NCI-H2029 treated with DMSO at 0.1 percent for 48 hours (cell line): ENCODE measurements around the gene AP2A2.
"Not testable (repeated sequence)": the region's sequence is repeated elsewhere in the genome, so short reads cannot be mapped to it uniquely, and the experiment has no call there.

Experiments
- DNase-seq: peaks from one replicate; lab custom pipeline; 2025; lab: John Stamatoyannopoulos, UW

Gene AP2A2

DNA sequence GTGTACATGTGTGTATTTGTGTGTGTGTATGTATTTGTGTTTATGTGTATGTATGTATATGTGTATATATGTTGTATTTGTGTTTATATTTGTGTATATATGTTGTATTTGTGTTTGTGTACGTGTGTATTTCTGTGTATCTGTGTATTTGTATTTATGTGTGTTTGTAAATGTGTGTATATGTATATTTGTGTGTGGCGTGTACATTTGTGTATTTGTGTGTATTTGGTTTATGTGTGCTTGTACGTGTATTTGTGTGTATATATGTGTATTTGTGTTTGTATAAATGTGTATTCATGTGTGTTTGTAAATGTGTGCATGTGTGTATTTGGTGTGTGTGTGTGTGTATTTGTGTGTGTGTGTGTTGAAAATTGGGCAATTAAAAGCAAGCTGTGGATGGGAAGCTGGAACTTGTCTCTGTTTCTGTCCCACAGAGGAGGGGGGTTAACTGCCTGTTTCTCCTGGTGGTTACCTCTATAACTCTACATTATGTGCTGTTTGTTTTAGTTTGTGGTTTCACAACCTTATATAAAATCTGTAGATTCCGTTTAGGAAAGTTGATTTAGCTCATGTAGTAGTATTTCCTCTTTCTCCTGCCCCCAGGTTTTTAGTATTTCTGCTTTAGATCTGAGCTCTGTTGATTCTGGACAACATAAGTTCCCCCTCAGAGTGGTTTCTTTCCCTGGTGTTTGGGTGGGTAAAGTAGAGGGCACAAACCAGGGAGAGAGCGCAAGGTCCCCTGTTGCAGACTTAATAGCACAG is 28.9 kb downstream of the AP2A2 start:
- no peak for DNase-seq

DNA sequence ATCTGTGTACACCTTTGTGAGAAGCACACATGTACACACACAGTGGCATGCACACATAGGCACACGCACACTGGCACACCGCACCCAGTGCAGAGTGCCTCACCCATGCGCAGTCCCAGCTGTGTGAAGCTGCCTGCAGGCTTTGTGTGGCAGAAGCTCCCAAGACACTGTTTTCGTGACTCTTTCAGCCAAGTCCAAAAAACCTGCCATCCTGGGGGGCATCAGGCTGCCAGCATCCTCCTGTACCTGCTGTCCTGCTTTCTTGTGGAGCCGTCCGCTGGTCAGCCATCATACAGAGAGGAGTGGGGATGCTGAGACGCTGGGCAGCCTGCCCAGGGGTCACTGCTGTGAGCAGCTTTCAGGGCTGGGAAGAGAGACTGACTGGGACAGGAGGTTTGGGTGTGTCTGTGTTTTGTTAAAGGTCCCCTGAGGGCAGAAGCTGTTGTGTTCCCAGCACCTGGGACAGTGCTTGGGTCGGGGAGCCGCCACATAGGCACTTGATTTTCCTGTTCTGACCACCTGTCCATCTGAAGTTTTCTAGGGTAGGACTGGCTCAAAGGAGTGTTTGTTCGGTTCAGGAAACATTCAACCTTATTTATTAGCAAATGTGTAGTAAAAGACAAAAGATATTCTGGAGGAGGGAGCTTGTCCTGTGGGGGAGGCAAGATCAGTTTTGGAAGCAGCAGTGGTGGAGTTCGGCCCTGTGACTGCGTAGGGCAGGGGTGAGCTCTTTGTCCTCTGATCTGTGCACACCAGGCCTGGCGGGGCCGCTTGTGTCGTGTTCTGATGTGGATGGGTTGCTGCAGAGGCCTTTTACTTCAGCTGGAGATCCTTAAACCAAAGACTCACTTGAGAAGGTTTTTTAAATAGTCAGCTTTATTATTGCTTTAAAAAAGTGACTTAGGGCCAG is 29.7 kb downstream of the AP2A2 start:
- no peak for DNase-seq

- no peak for DNase-seq
These were observed 31.7 kb downstream of the AP2A2 start for GRCh38 chr11:957212-957920.

DNA sequence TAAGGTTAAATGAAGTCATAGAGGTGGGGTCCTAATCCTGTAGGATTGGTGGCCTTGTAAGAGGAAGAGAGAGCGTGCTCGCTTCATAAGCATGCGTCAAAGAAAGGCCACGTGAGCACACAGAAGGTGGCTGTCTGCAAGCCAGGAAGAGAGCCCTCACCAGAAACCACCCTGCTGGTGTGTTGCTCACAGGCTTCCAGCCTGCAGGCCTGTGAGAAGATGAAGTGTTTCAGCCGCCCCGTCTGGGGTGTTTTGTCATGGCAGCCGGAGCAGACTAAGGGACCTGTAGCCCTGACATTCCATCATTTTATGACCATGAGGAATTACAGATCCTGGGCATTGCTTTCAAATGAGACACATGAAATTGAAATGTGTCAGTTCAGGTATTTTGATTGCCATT is 32.4 kb downstream of the AP2A2 start:
- DNase-seq, result no peak

DNA sequence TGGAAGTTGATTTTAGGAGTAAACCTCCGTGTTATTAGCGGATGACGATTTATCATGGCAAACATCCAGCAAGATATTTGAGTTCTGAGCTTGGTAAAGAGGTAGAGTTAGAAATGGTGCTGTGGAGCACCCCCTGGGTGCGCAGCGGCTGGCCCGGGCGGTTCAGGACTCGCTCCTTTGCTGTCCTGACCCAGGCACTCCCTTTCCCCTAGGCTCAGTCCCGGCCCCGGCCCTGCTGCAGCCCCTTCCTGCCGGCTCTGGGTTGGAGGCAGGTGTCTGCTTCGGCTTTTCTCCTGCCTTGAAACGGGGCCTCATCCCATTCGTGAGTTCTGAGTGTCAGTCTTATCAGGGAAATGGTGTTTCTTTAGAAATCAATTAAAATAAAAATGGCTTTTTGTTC is 33.4 kb downstream of the AP2A2 start:
- no peak for DNase-seq

DNA sequence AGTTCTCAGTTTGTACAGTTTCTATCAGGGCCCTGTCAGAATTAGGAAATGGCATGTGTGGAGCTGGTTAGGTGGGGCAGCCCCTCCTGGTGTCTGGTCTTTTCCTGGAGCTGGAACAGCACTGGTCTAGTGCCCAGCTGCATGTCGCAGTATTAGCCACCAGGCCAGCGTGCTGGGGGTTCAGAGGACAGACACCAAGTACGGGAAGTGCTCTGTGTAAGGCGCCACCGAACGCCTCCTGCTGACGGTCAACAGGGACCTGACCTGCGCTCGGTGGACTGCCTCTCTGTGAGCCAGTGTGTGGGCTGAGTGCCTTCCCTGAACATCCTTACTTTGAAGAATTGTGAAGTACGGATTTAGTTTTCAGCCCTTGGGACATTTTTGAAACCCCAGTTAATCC is 33.9 kb downstream of the AP2A2 start:
- DNase-seq, result no peak

DNA sequence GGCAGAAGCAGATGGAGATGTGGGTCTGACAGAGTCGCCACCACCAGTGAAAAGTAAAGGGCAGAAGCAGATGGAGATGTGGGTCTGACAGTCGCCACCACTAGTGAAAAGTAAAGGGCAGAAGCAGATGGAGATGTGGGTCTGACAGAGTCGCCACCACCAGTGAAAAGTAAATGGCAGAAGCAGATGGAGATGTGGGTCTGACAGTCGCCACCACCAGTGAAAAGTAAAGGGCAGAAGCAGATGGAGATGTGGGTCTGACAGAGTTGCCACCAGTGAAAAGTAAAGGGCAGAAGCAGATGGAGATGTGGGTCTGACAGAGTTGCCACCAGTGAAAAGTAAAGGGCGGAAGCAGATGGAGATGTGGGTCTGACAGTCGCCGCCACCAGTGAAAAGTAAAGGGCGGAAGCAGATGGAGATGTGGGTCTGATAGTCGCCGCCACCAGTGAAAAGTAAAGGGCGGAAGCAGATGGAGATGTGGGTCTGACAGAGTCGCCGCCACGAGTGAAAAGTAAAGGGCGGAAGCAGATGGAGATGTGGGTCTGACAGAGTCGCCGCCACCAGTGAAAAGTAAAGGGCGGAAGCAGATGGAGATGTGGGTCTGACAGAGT is 35.7 kb downstream of the AP2A2 start:
- not testable (repeated sequence) for DNase-seq

DNA sequence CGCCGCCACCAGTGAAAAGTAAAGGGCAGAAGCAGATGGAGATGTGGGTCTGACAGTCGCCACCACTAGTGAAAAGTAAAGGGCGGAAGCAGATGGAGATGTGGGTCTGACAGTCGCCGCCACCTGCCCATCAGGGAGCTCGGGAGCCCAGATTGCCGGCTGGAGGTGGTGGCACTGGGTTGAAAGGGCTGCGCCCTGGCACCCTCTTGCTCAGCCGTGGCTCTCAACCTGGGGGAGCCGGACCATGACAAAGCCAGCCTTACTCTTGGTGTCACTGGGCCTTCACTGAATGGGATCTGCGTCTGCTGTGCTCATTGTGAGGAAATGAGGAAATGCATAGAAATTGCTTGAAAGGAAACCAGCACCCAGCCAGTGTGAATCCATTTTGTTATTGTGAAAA is 36.3 kb downstream of the AP2A2 start:
- no peak for DNase-seq

DNA sequence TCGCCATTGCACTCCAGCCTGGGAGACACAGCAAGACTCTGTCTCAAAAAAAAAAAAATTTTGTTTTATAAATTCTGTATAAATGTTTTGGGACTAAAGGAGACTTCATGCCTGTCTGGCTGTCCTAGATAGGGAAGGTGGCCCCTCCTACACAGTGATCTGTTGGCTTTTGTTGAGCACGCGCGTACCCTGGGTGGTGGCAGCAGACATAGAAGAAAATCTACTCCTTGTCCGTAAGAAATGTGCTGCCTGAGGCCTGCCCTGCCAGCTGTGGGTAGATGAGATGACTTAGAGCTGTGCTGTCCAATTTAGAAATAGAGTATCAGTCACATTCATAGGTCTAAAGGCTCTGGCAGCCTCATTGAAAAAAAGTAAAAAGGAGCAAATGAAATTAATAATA is 37.0 kb downstream of the AP2A2 start:
- no peak for DNase-seq

DNA sequence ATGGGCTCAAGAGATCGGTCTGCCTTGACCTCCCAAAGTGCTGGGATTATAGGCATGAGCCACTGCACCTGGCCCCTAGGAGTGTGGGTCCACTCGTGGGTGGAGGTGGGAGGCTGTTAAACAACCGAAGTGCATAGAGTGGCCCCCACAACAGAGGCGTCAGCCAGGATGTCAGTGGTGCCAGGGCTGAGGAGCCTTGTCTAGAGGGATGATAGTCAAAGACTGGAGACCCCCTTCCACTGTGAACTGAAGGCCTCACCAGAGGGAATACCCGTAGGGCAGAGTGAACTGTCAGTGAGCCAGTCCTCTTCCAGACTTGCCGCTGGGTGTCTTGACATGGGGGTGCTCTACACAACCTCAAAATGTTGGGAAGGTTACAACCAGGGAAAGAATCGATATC is 38.2 kb downstream of the AP2A2 start:
- no peak for DNase-seq

DNA sequence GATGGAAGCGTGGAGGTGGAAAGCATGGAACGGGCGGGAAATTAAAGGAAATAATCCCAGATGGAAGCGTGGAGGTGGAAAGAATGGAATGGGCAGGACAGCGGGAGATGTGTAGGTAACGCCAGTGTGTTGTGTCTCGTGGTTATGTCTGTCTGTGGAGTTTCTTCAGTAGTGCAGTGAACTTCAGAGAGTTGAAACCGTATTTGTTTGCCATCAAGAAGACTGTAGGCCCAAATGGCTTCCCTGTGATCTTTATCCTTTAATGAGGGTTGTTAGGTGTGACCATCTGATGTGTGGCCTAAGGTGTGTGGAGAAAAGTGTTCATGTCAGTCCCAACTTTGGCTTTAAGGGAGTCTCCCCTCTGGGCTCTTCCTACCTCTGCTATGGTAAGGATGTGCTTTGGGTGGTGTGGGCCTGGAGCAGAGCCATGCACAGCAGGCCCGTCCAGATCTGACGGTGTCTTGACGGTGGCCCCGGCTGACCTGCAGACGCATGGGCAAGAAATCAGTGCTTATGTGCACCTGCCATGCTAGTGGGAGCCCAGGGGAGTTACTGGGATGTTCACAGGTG is 39.6 kb downstream of the AP2A2 start:
- DNase-seq, result no peak

DNA sequence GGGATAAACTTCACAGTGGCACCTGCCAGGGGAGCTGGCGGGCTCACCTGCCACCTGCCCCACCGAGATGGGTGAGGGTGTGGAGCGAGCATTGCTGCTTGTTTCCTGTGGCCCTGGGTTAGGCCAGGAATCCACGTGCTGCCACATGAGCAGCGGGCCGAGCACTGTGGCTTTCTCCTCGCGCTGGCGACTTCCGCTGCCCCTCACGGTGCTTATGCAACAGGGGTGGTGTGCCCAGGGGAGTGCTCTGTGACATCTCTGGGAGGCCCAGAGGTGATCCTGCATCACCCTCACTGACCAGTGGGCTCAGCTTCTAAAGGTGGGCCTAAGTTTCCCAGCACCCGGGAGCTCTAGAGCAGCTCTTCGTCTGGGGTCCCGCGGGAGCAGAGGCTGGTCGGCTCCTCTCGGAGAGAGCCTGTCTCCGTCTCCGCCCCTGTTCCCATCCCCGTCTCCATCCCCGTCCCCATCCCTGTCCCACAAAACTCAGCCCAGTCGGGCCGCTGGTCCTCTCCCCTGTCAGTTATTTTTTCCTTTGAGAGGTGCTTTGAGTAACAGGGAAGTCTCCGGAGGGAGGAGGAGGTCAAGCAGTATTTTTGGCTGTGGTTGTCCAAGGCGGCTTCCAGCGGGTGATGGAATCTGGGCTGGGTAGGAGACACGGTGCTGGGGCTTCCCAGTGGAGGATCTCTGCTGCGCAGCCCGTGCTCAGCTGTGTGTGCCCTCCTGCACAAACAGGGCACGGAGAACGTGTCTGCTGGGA is 42.5 kb downstream of the AP2A2 start:
- no peak for DNase-seq

GRCh38 chr11:968822-969221 is 43.2 kb downstream of the AP2A2 start:
- DNase-seq, result no peak

- DNase-seq, result no peak
These were observed 44.1 kb downstream of the AP2A2 start for GRCh38 chr11:969651-970205.

DNA sequence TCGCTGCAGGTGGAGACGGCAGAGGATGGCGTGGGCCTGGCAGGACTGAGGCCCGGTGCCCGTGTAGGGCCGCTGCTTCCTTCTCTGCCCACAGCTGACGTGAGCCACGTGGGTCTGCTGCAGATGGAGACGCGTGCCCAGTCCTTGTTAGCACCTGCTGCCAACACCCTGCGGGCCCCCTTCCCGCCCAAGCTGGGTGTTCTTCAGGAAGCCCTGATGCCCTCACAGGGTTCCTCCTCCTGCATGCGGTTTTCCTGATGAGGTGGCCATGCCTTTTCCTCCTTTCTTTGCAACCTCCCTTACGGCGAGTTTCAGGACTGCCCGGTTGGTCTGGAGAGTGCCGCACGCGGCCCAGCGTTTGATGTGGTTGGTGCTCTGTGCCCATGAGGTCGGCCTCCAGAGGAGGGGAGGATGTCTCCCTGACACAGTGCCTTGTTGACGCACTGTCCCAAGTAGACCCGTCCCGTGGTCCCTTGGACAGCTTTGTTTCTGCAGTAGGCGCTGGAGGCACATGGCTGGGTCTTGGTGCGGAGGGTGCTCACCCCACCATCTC is 44.7 kb downstream of the AP2A2 start:
- DNase-seq, result no peak

DNA sequence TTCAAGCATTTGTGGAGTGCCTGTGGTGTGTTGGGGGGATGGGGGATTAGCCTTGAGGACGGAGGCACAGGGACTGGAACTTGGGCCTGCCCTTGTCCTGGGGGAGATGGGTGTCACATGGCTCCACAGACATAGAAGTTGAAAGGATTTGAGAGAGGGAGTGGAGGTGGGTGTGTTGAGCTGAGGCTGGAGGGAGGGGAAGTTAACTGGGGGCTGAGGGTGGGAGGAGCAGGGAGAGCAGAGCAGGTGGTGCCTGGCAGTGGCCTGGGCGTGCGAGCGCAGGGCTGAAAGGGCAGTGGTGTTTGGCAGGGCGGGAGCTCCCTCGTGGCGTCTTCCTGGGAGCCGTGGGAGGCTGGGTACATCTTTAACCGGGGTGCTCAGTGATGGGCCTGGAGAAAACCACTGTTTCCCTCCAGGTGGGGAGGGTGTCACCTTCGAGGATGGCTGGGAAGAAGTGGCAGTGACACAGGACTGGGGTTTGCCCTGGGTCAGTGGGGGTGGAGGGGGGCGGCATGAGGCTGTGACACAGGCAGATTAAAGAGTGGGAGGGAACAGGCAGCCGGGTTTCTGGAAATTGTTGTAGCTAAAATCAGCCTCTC is 45.5 kb downstream of the AP2A2 start:
- DNase-seq, result no peak

DNA sequence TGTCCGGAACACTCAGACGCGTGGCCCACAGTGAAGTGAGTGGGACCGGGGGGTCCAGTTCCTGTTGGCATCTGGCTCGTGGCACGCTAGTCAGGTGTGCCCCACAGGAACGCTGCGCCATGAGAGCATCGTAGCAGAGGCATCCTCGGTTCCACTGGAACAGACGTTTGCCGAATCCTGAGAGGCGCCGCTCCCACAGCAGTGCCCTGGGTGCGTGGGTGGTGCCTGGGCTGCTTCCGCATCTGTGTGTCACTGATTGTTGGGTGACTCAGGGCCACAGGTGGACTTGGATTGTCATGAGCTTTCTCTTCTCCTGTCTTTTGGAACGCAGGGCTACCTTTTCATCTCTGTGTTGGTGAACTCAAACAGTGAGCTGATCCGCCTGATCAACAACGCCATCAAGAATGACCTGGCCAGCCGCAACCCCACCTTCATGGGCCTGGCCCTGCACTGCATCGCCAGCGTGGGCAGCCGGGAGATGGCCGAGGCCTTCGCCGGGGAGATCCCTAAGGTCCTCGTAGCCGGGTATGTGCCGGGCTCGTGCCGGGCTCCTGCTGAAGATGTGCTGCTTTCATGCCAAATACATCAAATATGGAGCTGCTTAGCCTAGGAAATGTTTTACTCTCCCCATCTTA is 46.2 kb downstream of the AP2A2 start:
- no peak for DNase-seq

- DNase-seq, result no peak
These were observed 47.0 kb downstream of the AP2A2 start for GRCh38 chr11:972523-973211.

DNA sequence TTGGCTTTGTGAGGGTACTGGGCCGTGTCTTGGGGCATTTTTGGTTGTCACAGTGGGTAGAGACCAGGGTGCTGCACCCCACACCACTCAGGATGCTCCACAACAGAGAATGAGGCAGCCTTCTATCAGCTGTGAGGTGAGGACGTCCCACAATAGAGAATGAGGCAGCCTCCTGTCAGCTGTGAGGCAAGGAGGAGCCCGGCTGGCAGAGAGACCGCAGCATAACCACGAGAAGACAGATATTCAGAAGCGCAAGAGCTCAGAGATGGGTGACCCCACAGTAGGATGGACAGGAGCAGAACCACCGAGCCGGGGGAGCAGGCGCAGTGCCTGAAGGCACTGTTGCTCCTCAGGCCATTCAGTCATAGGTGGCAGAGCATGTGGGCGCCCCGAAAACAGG is 47.6 kb downstream of the AP2A2 start:
- no peak for DNase-seq
